SK-N-MC (cell line): ENCODE data around the gene PCDHA12.

Experiments used
- EZH2 ChIP-seq: fragments of 200-600 bp; sonication (generic); IDR thresholded peaks from one replicate; pipeline ENCODE4 v1.6.1; 2017; ENCODE audit warnings: antibody characterized with exemption
- POLR2AphosphoS5 ChIP-seq: IDR thresholded peaks from 2 replicates; pipeline ENCODE4 v1.6.1; 2012; ENCODE audit warnings: mild to moderate bottlenecking, low read depth, low read length, borderline replicate concordance

GRCh38 chr5:140923601-140924000 lies 48.5 kb downstream of the PCDHA12 start:
- TF ChIP-seq EZH2 (no peak), POLR2AphosphoS5 (no peak)
